ENCODE measurements around the gene ACSF2. TPM values are rescaled to one million over a fixed set of nuclear protein-coding genes. Genes with fewer than 3 reads are reported as not detected.
"Not testable (repeated sequence)": the region's sequence is repeated elsewhere in the genome, so short reads cannot be mapped to it uniquely, and the experiment has no call there.

Gene ACSF2
- total and polyA plus RNA-seq, 2 of the 13 experiments (the other 11 are each of a cell fraction or from before 2014, with no cell fraction given), result 87.3 to 109 TPM

DNA sequence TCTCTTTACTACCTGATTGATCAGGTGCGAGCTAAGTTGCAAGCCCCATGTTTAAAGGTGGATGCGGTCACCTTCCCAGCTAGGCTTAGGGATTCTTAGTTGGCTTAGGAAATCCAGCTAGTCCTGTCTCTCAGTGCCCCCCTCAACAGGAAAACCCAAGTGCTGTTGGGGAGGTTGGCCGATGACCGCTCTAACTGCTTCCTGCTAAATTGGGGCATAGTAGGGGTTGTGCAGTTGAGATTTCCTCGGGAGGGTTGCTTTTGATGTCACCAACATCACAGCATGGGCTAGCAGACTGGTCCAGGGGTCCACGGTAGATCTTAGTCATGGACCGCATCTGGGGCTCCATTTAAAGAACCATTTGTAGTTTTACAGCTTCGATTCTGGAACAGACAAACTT lies 26.4 kb upstream of the ACSF2 start:
- H3K27ac ChIP-seq (ENCODE audit: extremely low read length, insufficient read depth, low read length); H3K27me3 ChIP-seq (ENCODE audit: control insufficient read depth in 1 of 2, insufficient read depth in 2 of 2, low read length in 2 of 2); H3K4me3 ChIP-seq (replicated peaks in 1 of 3; ENCODE audit: insufficient read depth in 1 of 3, low read depth in 2 of 3, low read length in 3 of 3); H3K9me3 ChIP-seq (ENCODE audit: low read length); H3K9ac ChIP-seq (ENCODE audit: insufficient read depth, low read depth, low read length); H3K4me2 ChIP-seq (ENCODE audit: low read depth, low read length); CTCF ChIA-PET (ENCODE audit: low intra/inter-chr PET ratio, low total read pairs); FAIRE-seq; BruUV-seq (replicated peaks); intact Hi-C loops (cut with micrococcal nuclease; ENCODE audit: unreplicated experiment); ATAC-seq; H2AFZ ChIP-seq (ENCODE audit: low read length); DNase-seq (ENCODE audit: low spot score); H3K36me3 ChIP-seq (replicated peaks in 1 of 2; ENCODE audit: control insufficient read depth in 1 of 2, insufficient read depth in 2 of 2, low read length in 2 of 2): not testable (repeated sequence)
- H3K79me2 ChIP-seq (ENCODE audit: insufficient read depth, low read length), result peaks cover 27% of the 10 kb centered on the region
- peaks cover 19% of the 10 kb centered on the region for H3K4me1 ChIP-seq (ENCODE audit: insufficient read depth, low read length)
- in situ Hi-C loops (cut with HindIII; ENCODE audit: extremely low pct_ligation_motif_present, low pct_unique_long_range_greater_than_20kb), result loop anchor here (5.0 kb wide), 1 partner anchor 78 kb away; the partner anchor contains the start of gene RSAD1
- H4K20me1 ChIP-seq (ENCODE audit: insufficient read depth, low read length), result peaks cover 15% of the 10 kb centered on the region; the same call in 1 of the 2 replicates
- POLR2A ChIA-PET, result interaction anchor here (5.4 kb wide), 1 partner anchor 28 kb away, joined by 99 read pairs; the partner anchor contains the start of gene ACSF2
- 75% methylated on average over 8 of the region's 8 CpGs for WGBS (ENCODE audit: low lambda C conversion rate)

DNA sequence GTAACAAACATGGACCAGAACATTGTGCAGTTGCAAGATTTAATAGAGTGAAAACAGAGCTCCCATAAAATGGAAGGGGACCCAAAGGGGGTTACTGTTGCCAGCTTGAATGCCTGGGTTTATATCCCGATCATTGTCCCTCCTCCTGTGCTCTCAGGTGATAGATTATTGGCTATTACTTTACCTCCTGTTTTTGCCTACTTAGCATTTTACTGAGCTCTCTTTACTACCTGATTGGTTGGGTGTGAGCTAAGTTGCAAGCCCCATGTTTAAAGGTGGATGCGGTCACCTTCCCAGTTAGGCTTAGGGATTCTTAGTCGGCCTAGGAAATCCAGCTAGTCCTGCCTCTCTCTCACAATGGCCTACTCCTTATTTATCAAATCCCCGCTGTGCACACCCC lies 20.7 kb upstream of the ACSF2 start:
- ATAC-seq; H3K9me3 ChIP-seq (ENCODE audit: low read length); CTCF ChIA-PET (ENCODE audit: low intra/inter-chr PET ratio, low total read pairs); H3K27ac ChIP-seq (ENCODE audit: extremely low read length, insufficient read depth, low read length); H3K27me3 ChIP-seq (ENCODE audit: control insufficient read depth in 1 of 2, insufficient read depth in 2 of 2, low read length in 2 of 2); H4K20me1 ChIP-seq (ENCODE audit: insufficient read depth, low read length); H3K36me3 ChIP-seq (replicated peaks in 1 of 2; ENCODE audit: control insufficient read depth in 1 of 2, insufficient read depth in 2 of 2, low read length in 2 of 2); BruUV-seq (replicated peaks); DNase-seq (ENCODE audit: low spot score); H3K4me3 ChIP-seq (replicated peaks in 1 of 3; ENCODE audit: insufficient read depth in 1 of 3, low read depth in 2 of 3, low read length in 3 of 3); H2AFZ ChIP-seq (ENCODE audit: low read length); H3K4me2 ChIP-seq (ENCODE audit: low read depth, low read length); H3K79me2 ChIP-seq (ENCODE audit: insufficient read depth, low read length); H3K4me1 ChIP-seq (ENCODE audit: insufficient read depth, low read length); FAIRE-seq; in situ Hi-C loops (cut with HindIII; ENCODE audit: extremely low pct_ligation_motif_present, low pct_unique_long_range_greater_than_20kb); H3K9ac ChIP-seq (ENCODE audit: insufficient read depth, low read depth, low read length); intact Hi-C loops (cut with micrococcal nuclease; ENCODE audit: unreplicated experiment): not testable (repeated sequence)
- TF ChIP-seq MAFK (conservative IDR thresholded peaks at IDR 0.05 in 1 of 2, IDR thresholded peaks at IDR 0.05 in 1 of 2; ENCODE audit: low read length in 2 of 2), result peak; percentile 86 to 87
- TF ChIP-seq MAFF (IDR thresholded peaks at IDR 0.05; ENCODE audit: low read depth, low read length), result peak; percentile 85
- 46% methylated on average over 4 of the region's 4 CpGs for WGBS (ENCODE audit: low lambda C conversion rate)
- POLR2A ChIA-PET, result interaction anchor here (0.9 to 2.0 kb wide), 3 partner anchors 8 to 21 kb away, joined by 3 to 7 read pairs (median 3); partner anchors contain the start of gene LRRC59

Measured in HepG2 (cell line).